Skin of body (tissue), 2 donors: Measurements from ENCODE around the gene RGS14. TPM values are rescaled to one million over a fixed set of nuclear protein-coding genes. Genes with fewer than 3 reads are reported as not detected.

ENCODE experiments used
- DNase-seq: peaks from one replicate; lab custom pipeline; 2025; lab: John Stamatoyannopoulos, UW
- total RNA-seq: library from RNA; depleted of rRNA; stranded (reverse); fragments of >200 nt; gene quantifications from one replicate; pipeline ENCODE4 v1.2.3, GENCODE V29; 2014

Gene RGS14
- total RNA-seq, 1 donor from 2014 or later = 13.7 TPM

GRCh38 chr5:177378884-177379883, 21.5 kb downstream of the RGS14 start:
- no peak for DNase-seq

GRCh38 chr5:177380805-177381126, 23.0 kb downstream of the RGS14 start:
- no peak for DNase-seq

GRCh38 chr5:177382423-177383029, 24.8 kb downstream of the RGS14 start:
- DNase-seq = no peak

GRCh38 chr5:177383181-177383580, 25.5 kb downstream of the RGS14 start:
- DNase-seq = no peak

GRCh38 chr5:177384134-177384533, 26.4 kb downstream of the RGS14 start, which contains the start of gene SLC34A1:
Gene SLC34A1 (plus strand): TSS chr5:177384434. CDS start chr5:177385742, 1,308 bp downstream.
- no peak for DNase-seq

- no peak for DNase-seq
Observed at GRCh38 chr5:177385720-177386119, 28.0 kb downstream of the RGS14 start.

- no peak for DNase-seq
Observed at GRCh38 chr5:177386542-177386941, 28.8 kb downstream of the RGS14 start.

- DNase-seq = no peak
Observed at GRCh38 chr5:177387405-177387804, 29.7 kb downstream of the RGS14 start.

GRCh38 chr5:177388521-177389052, 30.9 kb downstream of the RGS14 start:
- DNase-seq = no peak

- peak; percentile 41 for DNase-seq
Observed at GRCh38 chr5:177389241-177390169, 31.8 kb downstream of the RGS14 start.

- peak; percentile 84 for DNase-seq
Observed at GRCh38 chr5:177390363-177391300, 32.9 kb downstream of the RGS14 start.

- DNase-seq = no peak
Observed at GRCh38 chr5:177392765-177393164, 35.0 kb downstream of the RGS14 start.

GRCh38 chr5:177393206-177393765, 35.6 kb downstream of the RGS14 start:
- no peak for DNase-seq

GRCh38 chr5:177393990-177394389, 36.3 kb downstream of the RGS14 start:
- DNase-seq = no peak

- DNase-seq = no peak
Observed at GRCh38 chr5:177396078-177396477, 38.4 kb downstream of the RGS14 start.

GRCh38 chr5:177396807-177397206, 39.1 kb downstream of the RGS14 start:
- no peak for DNase-seq

- no peak for DNase-seq
Observed at GRCh38 chr5:177397875-177398390, 40.2 kb downstream of the RGS14 start.

- peak; percentile 14 for DNase-seq
Observed at GRCh38 chr5:177399997-177400868, 42.5 kb downstream of the RGS14 start, which contains the start of gene PFN3. Gene PFN3 (minus strand): TSS chr5:177400661. CDS start chr5:177400576, 85 bp downstream.
